Measurements from ENCODE around the gene ATP11A.
"Not testable (repeated sequence)": the region's sequence is repeated elsewhere in the genome, so short reads cannot be mapped to it uniquely, and the experiment has no call there.

Gene ATP11A

GRCh38 chr13:112859817-112860190 is 170.0 kb downstream of the ATP11A start:
- no peaks in the 10 kb centered on the region for H3K9me3 ChIP-seq (ENCODE audit: control insufficient read depth, insufficient read depth, low read length)
- no peaks in the 10 kb centered on the region for H3K4me1 ChIP-seq (ENCODE audit: insufficient read depth, low read length)
- no peak overlapping the region for H3K9ac ChIP-seq (ENCODE audit: low read depth, low read length)
- peaks cover 10% of the 10 kb centered on the region; the same call in 1 of the 2 replicates for H3K36me3 ChIP-seq (ENCODE audit: insufficient read depth, low read length)

DNA sequence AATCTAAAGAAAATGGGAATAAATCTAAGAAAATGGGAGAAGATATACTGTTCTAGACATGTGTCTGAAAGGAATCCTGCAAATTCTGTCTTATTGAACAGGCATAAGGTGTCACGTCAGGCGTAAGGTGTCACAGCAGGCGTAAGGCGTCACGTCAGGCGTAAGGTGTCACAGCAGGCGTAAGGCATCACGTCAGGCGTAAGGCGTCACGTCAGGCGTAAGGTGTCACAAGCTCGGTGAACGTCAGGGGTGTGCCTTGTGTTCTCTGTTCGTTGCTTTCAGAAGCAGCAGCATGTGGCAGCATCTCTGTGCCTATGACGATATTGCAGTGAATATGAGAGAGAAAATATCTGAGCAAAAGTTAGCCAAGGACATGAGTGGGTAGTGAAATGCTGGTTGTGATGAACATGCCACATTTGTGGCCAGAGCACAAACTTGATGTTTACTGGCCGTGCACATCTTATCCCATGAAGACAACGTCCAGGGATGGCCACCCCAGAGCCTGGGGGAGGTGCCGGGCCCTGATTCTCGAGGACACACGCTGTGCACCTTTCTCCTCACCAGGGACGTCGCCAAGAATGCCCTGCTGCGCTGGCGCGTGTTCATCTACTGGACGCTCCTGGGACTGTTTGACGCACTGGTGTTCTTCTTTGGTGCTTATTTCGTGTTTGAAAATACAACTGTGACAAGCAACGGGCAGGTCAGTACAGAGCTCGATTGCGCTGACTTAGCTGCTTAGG is 172.2 kb downstream of the ATP11A start:
- peaks cover 4% of the 10 kb centered on the region; the same call in 1 of the 2 replicates for H3K36me3 ChIP-seq (ENCODE audit: insufficient read depth, low read length)

GRCh38 chr13:112863356-112863755 is 173.5 kb downstream of the ATP11A start:
- not testable (repeated sequence) for H3K4me1 ChIP-seq (ENCODE audit: insufficient read depth, low read length); H3K36me3 ChIP-seq (ENCODE audit: insufficient read depth, low read length); H3K9me3 ChIP-seq (ENCODE audit: control insufficient read depth, insufficient read depth, low read length); H3K9ac ChIP-seq (ENCODE audit: low read depth, low read length)

More for the DNA sequence above, 172.2 kb downstream of the ATP11A start:
- Histone ChIP-seq H3K9ac (ENCODE audit: low read depth, low read length) (no peak overlapping the region), H3K4me1 (ENCODE audit: insufficient read depth, low read length) (no peaks in the 10 kb centered on the region), H3K9me3 (ENCODE audit: control insufficient read depth, insufficient read depth, low read length) (no peaks in the 10 kb centered on the region)

GRCh38 chr13:112865478-112865877 is 175.6 kb downstream of the ATP11A start:
- H3K36me3 ChIP-seq (ENCODE audit: insufficient read depth, low read length); H3K4me1 ChIP-seq (ENCODE audit: insufficient read depth, low read length); H3K9me3 ChIP-seq (ENCODE audit: control insufficient read depth, insufficient read depth, low read length); H3K9ac ChIP-seq (ENCODE audit: low read depth, low read length): not testable (repeated sequence)

DNA sequence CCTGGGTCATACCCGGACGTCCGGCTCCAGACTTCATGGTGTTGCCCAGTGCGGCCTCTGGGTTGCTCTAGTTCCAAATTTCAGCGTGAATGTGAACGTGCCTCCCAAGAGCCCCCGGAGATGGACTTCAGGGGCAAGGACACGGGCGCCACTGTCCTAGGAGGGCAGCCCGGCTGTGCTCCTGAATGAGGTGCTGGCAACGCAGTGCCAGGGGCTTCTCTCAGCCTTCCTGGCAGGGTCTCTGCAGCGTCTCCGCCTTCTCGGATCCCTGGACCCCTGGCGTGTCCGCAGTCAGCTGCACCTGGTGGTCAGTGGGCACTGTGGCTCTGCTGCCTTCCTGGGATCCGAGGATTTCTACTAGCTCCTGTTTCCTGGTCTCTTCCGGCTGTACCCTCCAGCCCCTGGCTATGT is 177.5 kb downstream of the ATP11A start:
- H3K9ac ChIP-seq (ENCODE audit: low read depth, low read length) = no peak overlapping the region
- H3K4me1 ChIP-seq (ENCODE audit: insufficient read depth, low read length) = no peaks in the 10 kb centered on the region
- no peaks in the 10 kb centered on the region for H3K36me3 ChIP-seq (ENCODE audit: insufficient read depth, low read length)
- no peaks in the 10 kb centered on the region for H3K9me3 ChIP-seq (ENCODE audit: control insufficient read depth, insufficient read depth, low read length)

DNA sequence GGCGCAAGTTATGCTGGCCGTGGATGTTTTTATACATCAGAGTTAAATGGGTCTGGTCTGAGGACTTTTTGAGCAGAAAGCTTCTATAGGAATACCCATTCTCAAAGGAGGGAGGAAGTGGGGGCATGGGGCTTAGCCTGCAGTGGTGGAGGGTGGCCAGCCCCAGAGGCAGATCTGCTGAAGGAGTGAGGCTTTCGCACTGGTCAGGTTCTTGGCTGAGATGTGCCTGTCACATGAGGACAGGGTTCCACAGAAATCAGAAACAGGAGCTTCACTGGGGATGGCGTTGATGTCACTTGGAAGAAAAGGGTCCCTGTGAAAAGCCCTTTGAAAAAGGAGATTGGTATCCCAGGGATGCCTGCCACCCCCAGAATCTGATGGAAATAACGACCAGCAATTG is 178.5 kb downstream of the ATP11A start:
- H3K9ac ChIP-seq (ENCODE audit: low read depth, low read length) = no peak overlapping the region
- H3K4me1 ChIP-seq (ENCODE audit: insufficient read depth, low read length) = no peaks in the 10 kb centered on the region
- H3K36me3 ChIP-seq (ENCODE audit: insufficient read depth, low read length) = no peaks in the 10 kb centered on the region
- H3K9me3 ChIP-seq (ENCODE audit: control insufficient read depth, insufficient read depth, low read length) = no peaks in the 10 kb centered on the region; the same call in 1 of the 2 replicates

DNA sequence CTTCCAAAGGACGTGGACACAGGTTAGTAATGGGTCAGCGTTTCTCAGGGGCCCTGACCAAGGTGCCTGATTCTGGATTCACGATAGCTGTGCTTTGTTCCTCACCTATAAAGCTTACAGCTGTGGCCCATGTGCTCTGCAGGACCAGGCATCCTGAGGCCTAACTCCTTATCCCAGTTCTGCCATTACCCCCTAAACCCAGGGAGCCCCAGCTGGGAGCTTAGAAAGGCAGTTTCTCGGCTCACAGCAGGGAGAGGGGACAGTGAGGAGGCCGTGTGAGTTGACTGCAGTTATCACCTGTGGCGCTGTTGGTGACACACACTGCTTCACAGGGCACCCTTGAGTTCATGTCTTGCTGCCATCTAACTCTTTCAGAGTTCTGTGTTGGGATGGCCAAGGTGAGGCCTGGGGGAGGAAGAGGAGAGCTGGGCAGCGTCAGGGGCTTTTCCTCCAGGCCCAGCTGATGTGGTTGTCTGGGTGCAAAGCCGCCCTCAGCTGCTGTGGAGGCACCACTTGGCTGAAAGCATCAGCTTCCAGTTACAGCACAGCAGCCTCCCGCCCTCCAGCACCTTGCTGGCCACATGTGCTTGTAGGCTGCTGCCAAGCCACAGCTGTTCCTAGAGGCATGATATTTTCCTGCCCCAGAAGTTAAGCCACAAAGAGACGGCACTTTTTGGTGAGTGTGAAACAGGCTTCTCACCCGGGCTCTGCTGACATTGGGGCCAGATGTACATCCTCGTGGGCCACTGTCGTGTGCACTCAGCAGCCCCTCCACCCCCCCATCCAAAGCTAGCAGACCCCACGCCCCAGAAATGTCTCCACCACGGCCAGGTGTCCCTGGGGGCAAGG is 179.6 kb downstream of the ATP11A start:
- Histone ChIP-seq H3K4me1 (ENCODE audit: insufficient read depth, low read length) (no peaks in the 10 kb centered on the region), H3K9me3 (ENCODE audit: control insufficient read depth, insufficient read depth, low read length) (no peaks in the 10 kb centered on the region; the same call in 1 of the 2 replicates), H3K9ac (ENCODE audit: low read depth, low read length) (no peak overlapping the region), H3K36me3 (ENCODE audit: insufficient read depth, low read length) (no peaks in the 10 kb centered on the region)

DNA sequence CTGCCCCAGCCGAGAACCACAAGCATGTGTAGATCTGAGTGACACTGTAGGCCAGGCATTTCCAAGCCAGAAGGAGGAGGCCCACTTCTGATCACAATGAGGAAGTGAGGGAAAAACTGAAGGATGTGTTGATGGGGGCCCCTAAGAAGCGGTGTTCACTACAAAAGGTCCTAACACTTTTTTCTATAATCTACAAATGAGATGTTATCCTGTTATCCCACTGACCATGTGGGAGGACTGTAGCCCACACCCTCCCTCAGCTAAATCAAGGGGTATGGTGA is 180.2 kb downstream of the ATP11A start:
- Histone ChIP-seq H3K9me3 (ENCODE audit: control insufficient read depth, insufficient read depth, low read length) (no peaks in the 10 kb centered on the region; the same call in 1 of the 2 replicates), H3K36me3 (ENCODE audit: insufficient read depth, low read length) (no peaks in the 10 kb centered on the region), H3K9ac (ENCODE audit: low read depth, low read length) (no peak overlapping the region), H3K4me1 (ENCODE audit: insufficient read depth, low read length) (no peaks in the 10 kb centered on the region)

- H3K4me1 ChIP-seq (ENCODE audit: insufficient read depth, low read length) = no peaks in the 10 kb centered on the region
- H3K36me3 ChIP-seq (ENCODE audit: insufficient read depth, low read length) = no peaks in the 10 kb centered on the region
- no peaks in the 10 kb centered on the region; the same call in 1 of the 2 replicates for H3K9me3 ChIP-seq (ENCODE audit: control insufficient read depth, insufficient read depth, low read length)
- H3K9ac ChIP-seq (ENCODE audit: low read depth, low read length) = no peak overlapping the region
Measured at GRCh38 chr13:112870737-112871287, 181.0 kb downstream of the ATP11A start.

- Histone ChIP-seq H3K9ac (ENCODE audit: low read depth, low read length) (no peak overlapping the region), H3K9me3 (ENCODE audit: control insufficient read depth, insufficient read depth, low read length) (no peaks in the 10 kb centered on the region; the same call in 1 of the 2 replicates), H3K4me1 (ENCODE audit: insufficient read depth, low read length) (no peaks in the 10 kb centered on the region), H3K36me3 (ENCODE audit: insufficient read depth, low read length) (0 out of 2 replicates have a peak, but pooled peaks cover 2% of the 10 kb centered on the region)
Measured at GRCh38 chr13:112871742-112872141, 181.9 kb downstream of the ATP11A start.

DNA sequence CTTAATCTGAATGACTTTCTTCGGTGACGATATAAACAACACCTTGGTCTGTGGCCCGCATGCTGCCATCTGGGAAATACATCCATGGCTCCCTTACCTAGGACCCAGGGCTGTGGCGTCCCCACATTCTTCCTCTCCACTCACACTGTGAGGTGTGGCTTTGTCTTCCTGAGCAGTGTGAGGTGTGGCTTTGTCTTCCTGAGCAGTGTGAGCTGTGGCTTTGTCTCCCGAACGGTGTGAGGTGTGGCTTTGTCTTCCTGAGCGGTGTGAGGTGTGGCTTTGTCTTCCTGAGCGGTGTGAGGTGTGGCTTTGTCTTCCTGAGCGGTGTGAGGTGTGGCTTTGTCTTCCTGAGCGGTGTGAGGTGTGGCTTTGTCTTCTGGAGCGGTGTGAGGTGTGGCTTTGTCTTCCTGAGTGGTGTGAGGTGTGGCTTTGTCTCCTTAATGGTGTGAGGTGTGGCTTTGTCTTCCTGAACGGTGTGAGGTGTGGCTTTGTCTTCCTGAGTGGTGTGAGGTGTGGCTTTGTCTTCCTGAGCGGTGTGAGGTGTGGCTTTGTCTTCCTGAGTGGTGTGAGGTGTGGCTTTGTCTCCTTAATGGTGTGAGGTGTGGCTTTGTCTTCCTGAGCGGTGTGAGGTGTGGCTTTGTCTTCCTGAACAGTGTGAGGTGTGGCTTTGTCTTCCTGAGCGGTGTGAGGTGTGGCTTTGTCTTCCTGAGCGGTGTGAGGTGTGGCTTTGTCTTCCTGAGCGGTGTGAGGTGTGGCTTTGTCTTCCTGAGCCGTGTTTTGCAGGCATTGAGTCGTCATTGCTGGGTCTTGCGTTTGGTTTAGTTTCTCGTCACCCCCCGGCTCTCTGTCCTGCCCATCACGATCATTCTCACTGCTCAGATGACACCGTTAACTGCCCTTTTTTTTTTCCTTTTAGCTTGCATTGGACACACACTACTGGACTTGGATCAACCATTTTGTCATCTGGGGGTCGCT is 183.1 kb downstream of the ATP11A start:
- H3K9me3 ChIP-seq (ENCODE audit: control insufficient read depth, insufficient read depth, low read length); H3K4me1 ChIP-seq (ENCODE audit: insufficient read depth, low read length); H3K9ac ChIP-seq (ENCODE audit: low read depth, low read length); H3K36me3 ChIP-seq (ENCODE audit: insufficient read depth, low read length): not testable (repeated sequence)

GRCh38 chr13:112873851-112874750 is 184.3 kb downstream of the ATP11A start:
- no peaks in the 10 kb centered on the region for H3K4me1 ChIP-seq (ENCODE audit: insufficient read depth, low read length)
- H3K9ac ChIP-seq (ENCODE audit: low read depth, low read length) = no peak overlapping the region
- 0 out of 2 replicates have a peak, but pooled peaks cover 2% of the 10 kb centered on the region for H3K36me3 ChIP-seq (ENCODE audit: insufficient read depth, low read length)
- H3K9me3 ChIP-seq (ENCODE audit: control insufficient read depth, insufficient read depth, low read length) = no peaks in the 10 kb centered on the region; the same call in 1 of the 2 replicates

GRCh38 chr13:112874751-112875300 is 185.0 kb downstream of the ATP11A start:
- Histone ChIP-seq H3K9me3 (ENCODE audit: control insufficient read depth, insufficient read depth, low read length) (no peaks in the 10 kb centered on the region; the same call in 1 of the 2 replicates), H3K9ac (ENCODE audit: low read depth, low read length) (no peak overlapping the region), H3K36me3 (ENCODE audit: insufficient read depth, low read length) (0 out of 2 replicates have a peak, but pooled peaks cover 2% of the 10 kb centered on the region), H3K4me1 (ENCODE audit: insufficient read depth, low read length) (no peaks in the 10 kb centered on the region)

Data from ES-I3 (cell line).